GM18519 (cell line): ENCODE measurements around the gene SSC4D.

Experiments used
- ATAC-seq: cut with Tn5 transposase; IDR thresholded peaks from one replicate; pipeline ENCODE4 v1.9.1; 2021; ENCODE audit warnings: mild to moderate bottlenecking, moderate library complexity; ENCODE audit not compliant: unreplicated experiment, low FRiP score

Gene SSC4D

GRCh38 chr7:76356823-76357222 lies 52.7 kb downstream of the SSC4D start:
- ATAC-seq, result no peak

- ATAC-seq, result no peak
Observed at GRCh38 chr7:76356115-76356514, 53.4 kb downstream of the SSC4D start.

GRCh38 chr7:76354981-76355730 lies 54.3 kb downstream of the SSC4D start:
- no peak for ATAC-seq

GRCh38 chr7:76354516-76354915 lies 55.0 kb downstream of the SSC4D start:
- no peak for ATAC-seq

GRCh38 chr7:76353744-76354143 lies 55.8 kb downstream of the SSC4D start:
- no peak for ATAC-seq

GRCh38 chr7:76352193-76352592 lies 57.3 kb downstream of the SSC4D start:
- ATAC-seq, result no peak

GRCh38 chr7:76351372-76351771 lies 58.1 kb downstream of the SSC4D start:
- no peak for ATAC-seq

- ATAC-seq, result no peak
Observed at GRCh38 chr7:76349313-76349885, 60.1 kb downstream of the SSC4D start.

- no peak for ATAC-seq
Observed at GRCh38 chr7:76347710-76348109, 61.8 kb downstream of the SSC4D start.

- ATAC-seq, result no peak
Observed at GRCh38 chr7:76346778-76347177, 62.7 kb downstream of the SSC4D start.

- ATAC-seq, result no peak
Observed at GRCh38 chr7:76346097-76346496, 63.4 kb downstream of the SSC4D start.

- no peak for ATAC-seq
Observed at GRCh38 chr7:76343931-76344321, 65.6 kb downstream of the SSC4D start.

- no peak for ATAC-seq
Observed at GRCh38 chr7:76343294-76343930, 66.1 kb downstream of the SSC4D start.

- no peak for ATAC-seq
Observed at GRCh38 chr7:76342222-76342621, 67.3 kb downstream of the SSC4D start.

GRCh38 chr7:76340617-76341131 lies 68.8 kb downstream of the SSC4D start:
- no peak for ATAC-seq
